HG03521 (cell line): ENCODE measurements around the gene AMY2B.
"Not testable (repeated sequence)": the region's sequence is repeated elsewhere in the genome, so short reads cannot be mapped to it uniquely, and the experiment has no call there.

Experiments
- ATAC-seq: cut with Tn5 transposase; IDR thresholded peaks from one replicate; pipeline ENCODE4 v1.9.1; 2021; ENCODE audit warnings: mild to moderate bottlenecking, moderate library complexity; ENCODE audit not compliant: unreplicated experiment

AMY2B gene

GRCh38 chr1:103571289-103571688 lies at the start of gene AMY2B:
AMY2B (plus strand) TSS chr1:103571589; CDS start chr1:103571603, 14 bp downstream.
- ATAC-seq, result not testable (repeated sequence)

DNA sequence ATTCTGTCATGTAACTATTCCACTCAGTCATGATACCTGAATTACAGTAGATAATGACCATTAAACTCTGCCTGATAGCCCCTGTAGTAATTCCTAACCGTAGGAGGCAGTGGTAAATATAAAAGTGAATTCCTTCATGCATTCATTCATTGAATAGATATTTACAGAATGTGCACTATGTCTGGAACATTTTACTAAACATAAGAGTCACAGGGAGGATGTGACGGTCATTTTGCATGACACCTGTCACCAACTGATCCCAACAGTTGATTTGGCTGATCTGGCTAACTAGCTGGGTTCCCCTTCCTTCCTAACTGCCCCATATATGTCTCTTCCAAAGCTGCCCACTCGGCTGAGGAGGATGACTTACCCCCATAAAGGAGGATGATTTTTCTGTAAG lies 48.0 kb upstream of the AMY2B start:
- ATAC-seq, result no peak

DNA sequence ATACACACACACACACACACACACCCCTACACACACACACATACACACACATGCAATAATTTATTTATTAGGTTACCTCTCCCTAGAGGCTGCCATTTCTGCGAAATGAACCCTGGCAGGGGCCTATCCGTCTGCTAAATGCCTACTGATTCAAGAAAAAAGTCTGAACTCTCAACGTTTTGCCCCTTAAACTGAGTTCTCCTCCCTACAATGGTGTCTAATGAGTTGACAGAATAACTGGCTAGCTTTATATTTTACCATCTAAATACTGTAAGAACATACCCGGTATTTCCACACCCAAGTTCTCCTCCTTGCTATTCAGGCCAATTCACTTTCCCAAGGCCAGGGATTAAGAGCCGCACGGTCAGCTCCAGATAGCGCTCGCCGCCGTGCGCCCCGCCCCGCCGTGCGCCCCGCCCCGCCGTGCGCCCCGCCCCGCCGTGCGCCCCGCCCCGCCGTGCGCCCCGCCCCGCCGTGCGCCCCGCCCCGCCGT lies 46.2 kb upstream of the AMY2B start:
- ATAC-seq, result peak; percentile 51

- peak; percentile 67 for ATAC-seq
Measured at GRCh38 chr1:103525607-103526507, 45.5 kb upstream of the AMY2B start, which contains the start of gene RNPC3. RNPC3 (plus strand) TSS chr1:103525699; CDS start chr1:103526071, 372 bp downstream.

DNA sequence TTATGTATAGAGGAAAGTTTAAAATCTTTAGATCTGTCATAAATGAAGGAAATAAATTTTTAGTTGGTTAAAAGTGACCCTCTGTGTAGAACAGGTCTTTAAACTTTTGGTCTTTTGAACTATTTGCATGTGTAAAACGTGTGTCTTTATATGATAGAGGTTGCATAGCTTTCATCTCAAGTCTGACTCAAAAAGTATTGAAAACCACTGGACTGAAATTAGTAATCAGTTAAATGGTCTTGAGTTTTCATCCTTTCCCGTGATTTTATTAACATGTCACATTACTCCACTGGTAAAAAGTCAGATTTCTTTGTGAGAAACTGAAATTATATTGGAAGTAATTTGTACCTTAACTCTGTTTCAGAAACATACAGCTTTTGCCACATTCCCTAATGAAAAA lies 44.1 kb upstream of the AMY2B start:
- no peak for ATAC-seq

DNA sequence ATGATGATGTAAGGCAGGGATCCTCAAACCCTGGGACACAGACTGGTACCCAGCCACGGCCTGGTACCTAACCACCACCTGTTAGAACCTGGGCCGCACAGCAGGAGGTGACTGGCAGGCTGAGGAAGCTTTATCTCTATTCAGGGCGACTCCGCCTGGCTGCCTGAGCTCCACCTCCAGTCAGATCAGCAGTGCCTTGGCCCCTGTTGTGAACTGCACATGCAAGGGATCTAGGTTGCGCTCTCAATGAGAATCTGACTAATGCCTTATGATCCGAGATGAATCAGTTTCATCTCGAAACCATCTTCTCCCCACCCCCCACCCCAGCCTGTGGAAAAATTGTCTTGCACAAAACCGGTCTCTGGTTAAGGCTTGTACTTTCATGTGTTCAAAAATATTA lies 41.6 kb upstream of the AMY2B start:
- ATAC-seq, result no peak

- no peak for ATAC-seq
Measured at GRCh38 chr1:103538226-103538625, 33.2 kb upstream of the AMY2B start.

DNA sequence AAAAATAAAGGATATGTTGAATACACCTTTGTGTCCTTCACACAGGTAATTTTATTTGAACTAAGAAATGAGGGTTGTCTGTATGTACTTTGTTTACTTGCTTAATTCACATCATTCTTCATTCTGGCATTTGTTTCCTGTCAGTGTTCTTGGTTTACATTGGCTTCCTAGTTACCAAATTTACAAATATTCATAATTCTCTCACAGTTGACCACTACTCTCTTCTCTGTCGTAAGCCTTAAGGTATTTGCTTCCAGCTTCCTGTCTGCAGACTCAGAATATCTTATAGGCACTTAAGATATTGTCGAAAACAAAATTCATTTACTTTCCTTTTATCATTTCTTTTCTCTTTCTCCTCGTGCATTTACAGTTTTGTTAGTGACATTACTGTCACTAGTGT lies 30.0 kb upstream of the AMY2B start:
- ATAC-seq, result no peak

DNA sequence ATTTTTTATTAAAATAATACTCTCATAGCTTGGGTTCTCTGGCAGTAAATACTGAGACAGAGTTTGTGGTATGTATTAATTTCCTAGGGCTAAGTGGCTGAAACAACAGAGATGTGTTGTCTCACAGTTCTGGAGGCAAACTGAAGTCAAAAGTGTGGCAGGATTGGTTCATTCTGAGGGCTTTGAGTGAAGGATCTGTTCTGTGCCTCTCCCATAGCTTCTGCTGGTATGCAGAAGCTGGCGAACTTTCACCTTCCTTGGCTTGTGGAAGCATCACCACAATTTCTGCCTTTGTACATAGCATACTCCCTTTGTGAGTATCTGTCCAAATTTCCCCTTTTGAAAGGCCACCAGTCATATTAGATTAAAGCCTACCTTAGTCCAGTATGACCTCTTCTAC lies 24.9 kb upstream of the AMY2B start:
- no peak for ATAC-seq

- ATAC-seq, result no peak
Measured at GRCh38 chr1:103547840-103548239, 23.5 kb upstream of the AMY2B start.

DNA sequence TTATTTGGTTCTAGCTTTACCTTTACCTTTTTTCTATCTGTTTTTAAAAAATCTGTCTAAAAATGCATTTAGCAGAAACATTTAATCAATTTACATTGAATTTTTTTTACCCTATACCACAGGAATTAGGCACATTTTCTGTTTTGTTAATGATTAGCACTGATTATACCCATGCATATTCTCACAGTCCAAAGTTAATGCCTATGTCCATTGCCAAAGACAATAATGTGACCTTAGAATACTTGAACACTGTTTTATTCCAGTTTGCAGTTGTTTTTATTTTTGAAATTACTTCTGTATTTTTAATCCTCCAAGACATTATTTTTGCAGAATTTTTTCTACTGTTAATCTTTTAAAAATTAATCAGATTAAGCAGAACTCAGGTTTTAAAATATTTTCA lies 11.0 kb upstream of the AMY2B start:
- no peak for ATAC-seq

DNA sequence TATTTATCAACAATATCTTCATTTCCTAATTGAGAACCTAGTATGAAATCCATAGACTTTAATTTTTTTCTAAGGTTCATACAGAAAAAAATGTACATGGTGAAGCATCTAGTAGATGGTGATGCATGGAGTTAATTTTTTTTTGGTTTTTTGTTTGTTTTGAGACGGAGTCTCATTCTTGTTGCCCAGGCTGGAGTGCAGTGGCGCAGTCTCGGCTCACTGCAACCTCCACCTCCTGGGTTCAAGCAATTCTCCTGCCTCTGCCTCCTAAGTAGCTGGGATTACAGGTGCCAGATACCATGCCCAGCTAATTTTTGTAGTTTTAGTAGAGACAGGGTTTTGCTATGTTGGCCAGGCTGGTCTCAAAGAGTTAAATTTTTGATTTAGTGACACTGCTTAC lies 10.3 kb upstream of the AMY2B start:
- not testable (repeated sequence) for ATAC-seq

DNA sequence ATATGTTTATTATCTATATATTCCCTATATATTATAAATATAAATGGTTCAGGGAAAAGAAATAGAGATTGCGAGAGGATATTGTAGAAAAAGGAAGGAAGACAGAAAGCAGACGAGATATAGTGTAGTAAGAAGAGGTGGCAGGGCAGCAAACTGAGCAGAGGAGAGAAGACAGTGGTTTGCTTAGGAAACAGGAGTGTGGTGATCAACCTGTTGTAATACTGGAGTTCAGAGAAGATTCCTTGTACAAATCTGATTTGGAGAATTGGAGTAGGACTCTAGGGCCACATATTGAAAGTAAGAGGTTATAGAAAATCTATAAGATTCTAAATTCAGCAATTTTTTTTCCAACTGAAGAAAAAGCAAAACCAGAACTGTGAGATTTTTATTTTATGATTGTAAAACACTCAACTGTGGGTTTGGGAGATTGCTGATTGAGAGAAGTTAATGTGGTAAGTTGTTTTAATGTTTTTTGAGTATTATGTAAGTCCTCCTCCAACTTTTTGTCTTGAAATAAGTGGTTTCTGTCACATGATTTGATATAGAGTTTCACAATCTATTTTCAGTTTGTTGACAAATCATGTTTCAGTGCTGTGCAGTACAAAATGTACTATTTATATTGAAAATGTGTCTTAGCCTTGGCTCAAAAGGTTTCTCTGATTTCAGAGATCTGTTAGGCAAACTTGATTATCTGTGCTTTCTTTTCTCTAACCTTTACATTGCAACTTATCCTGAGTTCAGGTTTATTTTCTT lies 9.6 kb upstream of the AMY2B start:
- ATAC-seq, result peak; percentile 80

DNA sequence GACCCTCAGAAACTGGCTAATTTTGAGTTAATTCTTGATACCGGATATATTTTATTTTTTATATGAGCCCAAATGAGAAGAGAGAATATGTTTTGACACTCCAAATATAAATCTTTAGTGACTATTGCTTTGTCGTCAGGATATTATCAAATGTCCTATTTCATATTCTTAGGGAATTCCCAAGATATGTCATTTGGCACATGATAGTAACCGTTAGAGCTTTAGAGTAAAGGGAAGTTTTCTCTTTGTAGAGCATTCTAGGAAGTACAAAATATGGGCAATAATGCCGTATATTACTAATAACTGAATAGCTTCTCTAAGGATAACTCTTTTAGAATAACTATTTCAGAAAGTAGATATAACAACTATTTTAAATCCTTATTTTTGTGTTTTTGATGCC lies 8.3 kb upstream of the AMY2B start:
- ATAC-seq, result no peak

DNA sequence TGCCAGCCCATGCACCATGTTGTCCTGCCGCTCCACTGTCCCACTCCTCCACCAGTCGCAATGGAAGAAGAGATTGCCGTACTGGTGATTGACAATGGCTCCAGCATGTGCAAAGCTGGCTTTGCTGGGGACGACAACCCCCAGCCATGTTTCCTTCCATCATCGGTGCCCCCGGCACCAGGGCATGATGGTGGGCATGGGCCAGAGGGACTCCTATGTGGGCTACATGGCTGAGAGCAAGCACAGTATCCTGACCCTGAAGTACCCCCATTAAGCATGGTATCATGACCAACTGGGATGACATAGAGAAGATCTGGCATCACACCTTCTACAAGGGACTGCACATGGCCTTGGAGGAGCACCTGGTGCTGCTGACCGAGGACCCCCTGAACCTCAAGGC lies 1.9 kb upstream of the AMY2B start:
- ATAC-seq, result no peak

DNA sequence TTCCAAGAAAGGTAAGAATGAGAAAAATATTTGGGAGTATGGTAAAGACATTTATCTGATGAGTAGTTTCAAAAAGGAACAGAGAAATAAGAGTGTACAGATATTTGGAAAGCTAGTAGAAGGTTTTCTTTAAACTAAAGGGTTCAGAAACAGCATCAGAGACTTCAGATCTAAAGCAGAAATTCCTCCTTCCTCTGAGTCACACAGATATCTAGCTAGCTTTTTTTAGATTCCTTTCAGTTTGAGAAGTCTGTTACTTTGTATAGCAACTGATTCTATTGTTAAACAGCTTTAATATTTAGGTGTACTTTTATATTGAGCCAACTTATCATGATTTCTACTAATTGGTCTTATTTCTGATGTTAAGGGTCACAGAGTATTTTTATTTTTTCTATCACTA lies 4.7 kb downstream of the AMY2B start:
- no peak for ATAC-seq

- ATAC-seq, result not testable (repeated sequence)
Measured at GRCh38 chr1:103576784-103577183, 5.4 kb downstream of the AMY2B start.

DNA sequence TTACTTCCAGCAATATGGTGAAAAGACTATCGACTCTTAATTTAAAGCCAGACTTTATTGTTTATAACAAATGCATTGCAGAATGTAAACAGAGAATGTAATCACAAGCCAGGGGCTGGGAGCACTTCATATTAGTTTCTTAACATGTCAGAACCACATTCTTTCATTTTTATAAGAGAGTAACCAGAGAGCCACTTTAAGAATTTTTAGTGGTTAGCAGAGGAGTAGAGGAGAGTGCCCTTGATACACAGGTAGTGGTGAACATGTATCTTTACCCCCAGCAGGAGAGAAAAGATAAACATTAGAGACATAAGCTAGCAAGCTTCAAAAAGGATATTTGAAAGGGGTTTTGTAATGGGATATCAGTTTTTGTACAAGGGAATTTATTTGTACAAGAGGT lies 11.1 kb downstream of the AMY2B start:
- no peak for ATAC-seq

DNA sequence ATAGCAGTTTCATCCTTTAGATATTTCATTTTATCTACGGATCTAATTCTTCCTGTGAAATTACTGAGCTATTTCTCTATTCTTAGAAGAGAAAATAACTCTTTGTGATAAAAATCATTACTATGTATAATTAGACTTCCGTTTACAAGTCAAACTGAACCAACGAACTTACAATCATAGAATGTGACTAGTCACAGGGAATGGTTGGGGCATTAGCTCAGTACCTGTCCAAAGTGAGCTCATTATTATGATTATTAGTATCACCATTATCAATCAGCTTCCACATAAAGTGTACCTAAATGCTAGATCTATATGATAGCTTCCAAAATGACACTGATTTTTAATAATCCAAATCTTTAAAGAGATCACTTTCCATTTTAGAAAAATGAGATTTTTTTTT lies 12.5 kb downstream of the AMY2B start:
- no peak for ATAC-seq

GRCh38 chr1:103584537-103584936 lies 13.1 kb downstream of the AMY2B start:
- no peak for ATAC-seq

GRCh38 chr1:103602740-103603139 lies 31.4 kb downstream of the AMY2B start:
- ATAC-seq, result not testable (repeated sequence)

DNA sequence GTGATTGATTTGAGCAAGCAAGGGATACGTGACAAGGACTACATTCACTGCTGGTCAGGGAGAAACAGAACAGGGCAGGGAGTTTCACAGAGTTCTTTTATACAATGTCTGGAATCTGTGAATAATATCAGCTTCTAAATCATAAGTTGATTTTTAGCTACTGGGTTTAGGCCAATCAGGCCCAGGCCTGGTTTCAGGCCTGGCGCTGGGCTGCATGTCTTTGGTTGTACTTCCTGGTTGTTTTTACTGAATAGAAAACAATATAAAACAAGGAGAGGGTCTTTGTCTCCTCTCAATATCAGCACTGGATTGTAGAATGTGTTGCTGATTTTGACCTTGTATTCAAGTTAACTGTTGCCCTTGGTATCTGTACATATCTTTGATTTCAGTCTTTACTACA lies 45.0 kb downstream of the AMY2B start:
- no peak for ATAC-seq
